ENCODE measurements around the gene HCAR1. TPM values are rescaled to one million over a fixed set of nuclear protein-coding genes. Genes with fewer than 3 reads are reported as not detected.
"Not testable (repeated sequence)": the region's sequence is repeated elsewhere in the genome, so short reads cannot be mapped to it uniquely, and the experiment has no call there.

Gene HCAR1
- total RNA-seq, 4 donors from 2014 or later: 0.23 TPM; not detected in 3

DNA sequence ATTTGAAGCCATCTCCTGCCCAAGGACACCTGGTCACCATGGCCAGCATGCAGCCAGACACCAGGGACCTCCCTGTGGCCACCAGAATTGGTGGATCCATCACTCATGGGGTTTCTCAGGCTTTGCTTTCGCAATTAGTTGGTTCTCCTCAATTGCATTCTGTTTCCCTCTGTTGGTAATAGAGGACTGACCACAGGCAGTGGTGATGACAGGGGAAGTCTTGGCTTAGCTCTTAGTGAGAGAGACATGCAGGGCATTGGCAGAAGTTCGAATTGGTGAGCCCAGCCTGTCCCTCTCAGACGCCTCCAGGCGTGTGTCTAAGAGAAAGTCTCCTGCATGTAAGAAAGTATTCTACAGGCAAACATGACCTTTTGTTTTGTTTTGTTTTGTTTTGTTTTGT lies 48.8 kb downstream of the HCAR1 start:
- intact Hi-C loops (cut with DNase I): no loop called here
- H3K9me3 ChIP-seq: no peaks in the 10 kb centered on the region
- H3K27ac ChIP-seq: no peak overlapping the region
- no peaks in the 10 kb centered on the region for H3K27me3 ChIP-seq
- WGBS, 2 donors: 73 to 80% methylated on average over 4 of the region's 4 CpGs
- H3K4me1 ChIP-seq: peaks cover 6 to 13% (median 9%) of the 10 kb centered on the region in 3 donors
- H3K36me3 ChIP-seq: no peaks in the 10 kb centered on the region
- TF ChIP-seq, protein P1, sequence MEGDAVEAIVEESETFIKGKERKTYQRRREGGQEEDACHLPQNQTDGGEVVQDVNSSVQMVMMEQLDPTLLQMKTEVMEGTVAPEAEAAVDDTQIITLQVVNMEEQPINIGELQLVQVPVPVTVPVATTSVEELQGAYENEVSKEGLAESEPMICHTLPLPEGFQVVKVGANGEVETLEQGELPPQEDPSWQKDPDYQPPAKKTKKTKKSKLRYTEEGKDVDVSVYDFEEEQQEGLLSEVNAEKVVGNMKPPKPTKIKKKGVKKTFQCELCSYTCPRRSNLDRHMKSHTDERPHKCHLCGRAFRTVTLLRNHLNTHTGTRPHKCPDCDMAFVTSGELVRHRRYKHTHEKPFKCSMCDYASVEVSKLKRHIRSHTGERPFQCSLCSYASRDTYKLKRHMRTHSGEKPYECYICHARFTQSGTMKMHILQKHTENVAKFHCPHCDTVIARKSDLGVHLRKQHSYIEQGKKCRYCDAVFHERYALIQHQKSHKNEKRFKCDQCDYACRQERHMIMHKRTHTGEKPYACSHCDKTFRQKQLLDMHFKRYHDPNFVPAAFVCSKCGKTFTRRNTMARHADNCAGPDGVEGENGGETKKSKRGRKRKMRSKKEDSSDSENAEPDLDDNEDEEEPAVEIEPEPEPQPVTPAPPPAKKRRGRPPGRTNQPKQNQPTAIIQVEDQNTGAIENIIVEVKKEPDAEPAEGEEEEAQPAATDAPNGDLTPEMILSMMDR (IDR thresholded peaks at IDR 0.05): no peak
- TF ChIP-seq POLR2A (IDR thresholded peaks at IDR 0.05): no peak
- no peak overlapping the region for H3K4me3 ChIP-seq
- DNase-seq: no peak

DNA sequence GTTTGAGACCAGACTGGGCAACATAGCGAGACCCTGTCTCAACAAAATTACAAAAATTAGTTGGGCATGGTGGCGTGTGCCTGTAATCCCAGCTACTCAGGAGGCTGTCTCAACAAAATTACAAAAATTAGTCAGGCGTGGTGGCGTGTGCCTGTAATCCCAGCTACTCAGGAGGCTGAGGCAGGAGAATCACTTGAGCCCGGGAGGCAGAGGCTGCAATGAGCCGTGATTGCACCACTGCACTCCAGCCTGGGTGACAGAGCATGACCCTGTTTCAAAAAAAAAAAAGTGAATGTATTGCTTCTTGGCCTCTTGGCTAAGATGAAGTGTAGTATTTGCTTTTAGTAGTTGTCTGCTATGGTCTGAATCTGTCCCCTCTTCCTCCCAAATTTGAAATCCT lies 49.7 kb downstream of the HCAR1 start:
- intact Hi-C loops (cut with DNase I); H3K9me3 ChIP-seq; H3K36me3 ChIP-seq; H3K4me3 ChIP-seq; H3K27me3 ChIP-seq; DNase-seq; H3K27ac ChIP-seq: not testable (repeated sequence)
- WGBS, 2 donors: 86 to 89% methylated on average over 3 to 6 of the region's 6 CpGs
- H3K4me1 ChIP-seq: peaks cover 6 to 13% (median 9%) of the 10 kb centered on the region in 3 donors

DNA sequence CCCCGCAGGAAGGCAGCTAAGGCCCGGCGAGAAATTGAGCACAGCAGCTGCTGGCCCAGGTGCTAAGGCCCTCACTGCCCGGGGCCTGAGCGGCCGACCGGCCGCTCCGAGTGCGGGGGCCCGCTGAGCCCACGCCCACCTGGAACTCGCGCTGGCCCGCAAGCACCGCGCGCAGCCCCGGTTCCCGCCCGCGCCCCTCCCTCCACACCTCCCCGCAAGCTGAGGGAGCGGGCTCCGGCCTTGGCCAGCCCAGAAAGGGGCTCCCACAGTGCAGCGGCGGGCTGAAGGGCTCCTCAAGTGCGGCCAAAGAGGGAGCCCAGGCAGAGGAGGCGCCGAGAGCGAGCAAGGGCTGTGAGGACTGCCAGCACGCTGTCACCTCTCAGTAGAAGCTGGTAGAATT lies 53.9 kb downstream of the HCAR1 start:
- DNase-seq; H3K4me3 ChIP-seq; H3K9me3 ChIP-seq; H3K27me3 ChIP-seq; H3K27ac ChIP-seq; H3K36me3 ChIP-seq; intact Hi-C loops (cut with DNase I): not testable (repeated sequence)
- WGBS, 2 donors: 100% methylated on average over 2 of the region's 32 CpGs; no CpG with 5 or more reads in 1 of the 2 donors
- H3K4me1 ChIP-seq: peaks cover 6 to 13% (median 9%) of the 10 kb centered on the region in 3 donors

Small RNA genes lying within 50 kb of the gene (small RNA-seq; reads per million reads assigned to genes)
- gene AC026333.2 (0 reads per million in 4 donors), gene RF00019 (0 reads per million in 4 donors)

Other genes starting within 250 kb of the HCAR1 start
- gene ZCCHC8, start 229.9 kb downstream of the HCAR1 start, total RNA-seq: 10 to 100 TPM; 15.6 to 27.7 (median 20.0) TPM
- 10 to 100 TPM; 40.9 to 78.6 (median 63.8) TPM for gene RSRC2, start 203.9 kb downstream of the HCAR1 start, total RNA-seq
- 10 to 100 TPM in 3 of 4 donors, 1 to 10 TPM in 1; 9.0 to 33.7 (median 14.4) TPM for gene KNTC1, start 203.6 kb downstream of the HCAR1 start, total RNA-seq
- 10 to 100 TPM; 12.0 to 24.1 (median 17.7) TPM for gene HCAR2, start 27.5 kb downstream of the HCAR1 start, total RNA-seq
- gene HCAR3, start 14.0 kb downstream of the HCAR1 start, total RNA-seq: 10 to 100 TPM in 2 of 4 donors, 1 to 10 TPM in 2; 4.7 to 18.8 (median 10.5) TPM
- 10 to 100 TPM; 23.3 to 40.1 (median 32.3) TPM for gene DENR, start 22.0 kb upstream of the HCAR1 start, total RNA-seq
- gene CCDC62, start 43.7 kb upstream of the HCAR1 start, total RNA-seq: under 1 TPM in 2 of 4 donors, not detected in 2; 0.13 to 0.76 TPM
- gene HIP1R, start 104.6 kb upstream of the HCAR1 start, total RNA-seq: 10 to 100 TPM; 27.3 to 46.3 (median 44.8) TPM
- 10 to 100 TPM; 41.1 to 85.7 (median 69.5) TPM for gene VPS37B, start 165.3 kb upstream of the HCAR1 start, total RNA-seq
- gene ABCB9, start 235.6 kb upstream of the HCAR1 start, total RNA-seq: 1 to 10 TPM; 2.9 to 5.5 (median 3.3) TPM
- 10 to 100 TPM in 3 of 4 donors, 1 to 10 TPM in 1; 8.5 to 13.9 (median 11.3) TPM for gene OGFOD2, start 244.4 kb upstream of the HCAR1 start, total RNA-seq
- gene ARL6IP4, start 249.8 kb upstream of the HCAR1 start, total RNA-seq: 100 to 1,000 TPM in 3 of 4 donors, 10 to 100 TPM in 1; 84.2 to 212 (median 153) TPM